ENCODE data around the gene ANKS3. TPM values are rescaled to one million over a fixed set of nuclear protein-coding genes. Genes with fewer than 3 reads are reported as not detected.

The ANKS3 gene
- polyA plus RNA-seq, 2 of the 4 experiments (the other 2 are of a cell fraction), result 22.7 to 27.1 TPM

DNA sequence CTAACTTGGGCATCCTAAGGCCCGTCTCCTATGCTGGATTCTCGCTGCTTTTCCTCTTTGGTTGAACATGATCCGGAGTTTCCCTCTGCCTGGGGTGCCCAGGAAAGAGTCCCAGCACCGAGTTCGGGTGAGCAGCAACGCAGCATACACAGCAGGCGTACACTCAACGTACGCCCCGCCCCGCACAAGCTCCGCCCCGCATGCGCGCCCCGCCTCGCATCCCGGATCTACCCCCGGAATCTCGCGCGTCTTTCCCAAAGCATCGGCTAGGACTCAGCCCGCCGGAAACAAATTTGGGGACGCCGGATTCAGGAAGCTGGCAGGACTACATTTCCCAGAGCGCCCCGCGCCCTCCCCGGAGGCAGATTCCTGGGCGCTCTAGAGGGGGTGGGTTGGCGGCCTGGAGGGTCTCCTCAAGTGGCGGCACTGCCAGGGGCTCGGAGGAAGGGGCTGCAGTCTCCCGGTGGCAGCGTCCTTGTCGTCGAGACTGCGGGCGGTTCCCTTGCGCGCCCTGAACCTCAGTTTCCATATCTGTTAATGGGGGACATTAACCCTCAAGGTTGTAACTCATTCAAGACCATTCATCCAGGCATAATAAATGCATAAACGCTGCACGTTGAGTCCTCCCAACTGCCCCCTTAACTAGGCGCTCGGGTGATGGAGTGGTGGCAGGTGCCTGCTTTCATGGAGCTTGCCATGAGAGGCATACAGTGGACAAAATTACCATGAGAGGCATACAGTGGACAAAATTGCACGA lies 34.7 kb upstream of the ANKS3 start (continued):
- TF ChIP-seq RCOR1 (IDR thresholded peaks at IDR 0.05; ENCODE audit: low read depth, low read length) (no peak), NFE2L2 (conservative IDR thresholded peaks at IDR 0.05; ENCODE audit: low read length) (no peak), CEBPB (IDR thresholded peaks at IDR 0.05) (no peak), TFCP2L1 (CRISPR knock-in tag; IDR thresholded peaks at IDR 0.05) (0 out of 2 replicates have a peak, but pooled peaks have one; percentile 39), HDAC2 (IDR thresholded peaks at IDR 0.05) (peak; percentile 90; the same call in 1 of the 2 replicates), POLR2AphosphoS2 (conservative IDR thresholded peaks at IDR 0.05; ENCODE audit: low read length) (no peak), RAD21 (conservative IDR thresholded peaks at IDR 0.05 in 1 of 2, IDR thresholded peaks at IDR 0.05 in 1 of 2) (no peak), FOSB (CRISPR knock-in tag; IDR thresholded peaks at IDR 0.05) (no peak)
- TF ChIP-seq, protein P1, sequence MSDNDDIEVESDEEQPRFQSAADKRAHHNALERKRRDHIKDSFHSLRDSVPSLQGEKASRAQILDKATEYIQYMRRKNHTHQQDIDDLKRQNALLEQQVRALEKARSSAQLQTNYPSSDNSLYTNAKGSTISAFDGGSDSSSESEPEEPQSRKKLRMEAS (IDR thresholded peaks at IDR 0.05), result peak; percentile 39; the same call in 1 of the 2 replicates
- TF ChIP-seq, protein P2, sequence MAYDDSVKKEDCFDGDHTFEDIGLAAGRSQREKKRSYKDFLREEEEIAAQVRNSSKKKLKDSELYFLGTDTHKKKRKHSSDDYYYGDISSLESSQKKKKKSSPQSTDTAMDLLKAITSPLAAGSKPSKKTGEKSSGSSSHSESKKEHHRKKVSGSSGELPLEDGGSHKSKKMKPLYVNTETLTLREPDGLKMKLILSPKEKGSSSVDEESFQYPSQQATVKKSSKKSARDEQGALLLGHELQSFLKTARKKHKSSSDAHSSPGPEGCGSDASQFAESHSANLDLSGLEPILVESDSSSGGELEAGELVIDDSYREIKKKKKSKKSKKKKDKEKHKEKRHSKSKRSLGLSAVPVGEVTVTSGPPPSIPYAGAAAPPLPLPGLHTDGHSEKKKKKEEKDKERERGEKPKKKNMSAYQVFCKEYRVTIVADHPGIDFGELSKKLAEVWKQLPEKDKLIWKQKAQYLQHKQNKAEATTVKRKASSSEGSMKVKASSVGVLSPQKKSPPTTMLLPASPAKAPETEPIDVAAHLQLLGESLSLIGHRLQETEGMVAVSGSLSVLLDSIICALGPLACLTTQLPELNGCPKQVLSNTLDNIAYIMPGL (CRISPR knock-in tag; IDR thresholded peaks at IDR 0.05; ENCODE audit: borderline replicate concordance), result no peak

DNA sequence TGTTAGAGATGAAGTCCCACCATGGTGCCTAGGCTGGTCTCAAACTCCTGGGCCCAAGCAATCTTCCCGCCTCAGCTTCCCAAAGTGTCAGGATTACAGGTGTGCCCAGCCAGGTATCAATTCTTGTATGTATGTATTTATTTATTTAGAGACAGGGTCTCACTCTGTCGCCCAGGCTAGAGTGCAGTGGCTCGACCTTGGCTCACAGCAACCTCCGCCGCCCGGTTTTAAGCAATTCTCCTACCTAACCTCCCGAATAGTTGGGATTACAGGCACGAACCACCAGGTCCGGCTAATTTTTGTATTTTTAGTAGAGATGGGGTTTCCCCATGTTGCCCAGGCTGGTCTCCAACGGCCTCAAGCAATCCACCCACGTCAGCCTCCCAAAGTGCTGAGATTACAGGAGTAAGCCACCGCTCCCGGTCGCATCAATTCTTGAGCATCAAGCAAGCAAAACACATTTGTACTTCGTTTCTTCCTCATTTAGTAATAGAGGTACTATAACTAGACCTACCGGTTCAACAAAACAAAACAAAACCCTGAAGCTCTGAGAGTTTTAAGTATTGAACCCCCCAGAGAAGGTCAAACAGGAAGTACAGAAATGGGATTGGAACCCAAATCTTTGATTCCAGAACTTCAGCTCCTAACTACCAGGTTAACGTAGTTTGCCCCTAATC lies 33.9 kb upstream of the ANKS3 start:
- CTCF ChIA-PET, result interaction anchor here (1.0 to 2.2 kb wide), 2 partner anchors 188 to 259 kb away, joined by 3 to 13 read pairs; no protein-coding TSS in a partner anchor
- ATAC-seq (peak in 1 of 2 experiments; percentile 10; a peak in 1 of 6 replicates), DNase-seq (ENCODE audit: low read depth in 1 of 2, low spot score in 1 of 2) (peak in 1 of 2 experiments; percentile 50), FAIRE-seq (no peak)
- TF ChIP-seq TFCP2L1 (CRISPR knock-in tag; IDR thresholded peaks at IDR 0.05) (no peak), EHMT2 (IDR thresholded peaks at IDR 0.05; ENCODE audit: low read depth) (no peak), KDM5A (IDR thresholded peaks at IDR 0.05) (no peak), HDAC2 (IDR thresholded peaks at IDR 0.05) (no peak), MAFK (IDR thresholded peaks at IDR 0.05; ENCODE audit: partially characterized antibody) (no peak), ZFP36 (IDR thresholded peaks at IDR 0.05; ENCODE audit: borderline replicate concordance, partially characterized antibody) (no peak), SMC3 (IDR thresholded peaks at IDR 0.05) (no peak), GATA3 (IDR thresholded peaks at IDR 0.05; ENCODE audit: borderline replicate concordance) (no peak), TP53 (CRISPR knock-in tag; IDR thresholded peaks at IDR 0.05) (no peak), FOSB (CRISPR knock-in tag; IDR thresholded peaks at IDR 0.05) (no peak), POLR2A (IDR thresholded peaks at IDR 0.05; ENCODE audit: low read length) (no peak), HES2 (IDR thresholded peaks at IDR 0.05) (no peak), HOXA7 (CRISPR knock-in tag; IDR thresholded peaks at IDR 0.05) (no peak), JUN (IDR thresholded peaks at IDR 0.05) (no peak; a peak in 1 of 5 replicates)
- TF ChIP-seq, protein P3, sequence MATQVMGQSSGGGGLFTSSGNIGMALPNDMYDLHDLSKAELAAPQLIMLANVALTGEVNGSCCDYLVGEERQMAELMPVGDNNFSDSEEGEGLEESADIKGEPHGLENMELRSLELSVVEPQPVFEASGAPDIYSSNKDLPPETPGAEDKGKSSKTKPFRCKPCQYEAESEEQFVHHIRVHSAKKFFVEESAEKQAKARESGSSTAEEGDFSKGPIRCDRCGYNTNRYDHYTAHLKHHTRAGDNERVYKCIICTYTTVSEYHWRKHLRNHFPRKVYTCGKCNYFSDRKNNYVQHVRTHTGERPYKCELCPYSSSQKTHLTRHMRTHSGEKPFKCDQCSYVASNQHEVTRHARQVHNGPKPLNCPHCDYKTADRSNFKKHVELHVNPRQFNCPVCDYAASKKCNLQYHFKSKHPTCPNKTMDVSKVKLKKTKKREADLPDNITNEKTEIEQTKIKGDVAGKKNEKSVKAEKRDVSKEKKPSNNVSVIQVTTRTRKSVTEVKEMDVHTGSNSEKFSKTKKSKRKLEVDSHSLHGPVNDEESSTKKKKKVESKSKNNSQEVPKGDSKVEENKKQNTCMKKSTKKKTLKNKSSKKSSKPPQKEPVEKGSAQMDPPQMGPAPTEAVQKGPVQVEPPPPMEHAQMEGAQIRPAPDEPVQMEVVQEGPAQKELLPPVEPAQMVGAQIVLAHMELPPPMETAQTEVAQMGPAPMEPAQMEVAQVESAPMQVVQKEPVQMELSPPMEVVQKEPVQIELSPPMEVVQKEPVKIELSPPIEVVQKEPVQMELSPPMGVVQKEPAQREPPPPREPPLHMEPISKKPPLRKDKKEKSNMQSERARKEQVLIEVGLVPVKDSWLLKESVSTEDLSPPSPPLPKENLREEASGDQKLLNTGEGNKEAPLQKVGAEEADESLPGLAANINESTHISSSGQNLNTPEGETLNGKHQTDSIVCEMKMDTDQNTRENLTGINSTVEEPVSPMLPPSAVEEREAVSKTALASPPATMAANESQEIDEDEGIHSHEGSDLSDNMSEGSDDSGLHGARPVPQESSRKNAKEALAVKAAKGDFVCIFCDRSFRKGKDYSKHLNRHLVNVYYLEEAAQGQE (IDR thresholded peaks at IDR 0.05), result no peak
- TF ChIP-seq, protein P2 (CRISPR knock-in tag; IDR thresholded peaks at IDR 0.05; ENCODE audit: borderline replicate concordance), result no peak
- Histone ChIP-seq H3K4me2 (peak overlapping the region; percentile 86), H3K4me3 (peak overlapping the region; percentile 81), H3K27ac (peak overlapping the region; percentile 84 to 98), H3K4me1 (peaks cover 17% of the 10 kb centered on the region; the same call in 2 of the 3 replicates), H3K9me3 (no peaks in the 10 kb centered on the region)
- 41% methylated on average over 17 of the region's 17 CpGs for WGBS (ENCODE audit: missing lambda C conversion rate)
- POLR2A ChIA-PET, result interaction anchor here (0.9 to 2.3 kb wide), 10 partner anchors 8 to 176 kb away, joined by 3 to 25 read pairs (median 4); partner anchors contain the start of genes ANKS3, DNAAF8, GLYR1 and ROGDI

All from A549 (cell line).